HepG2 (cell line): ENCODE measurements around the gene UBE2D4. TPM values are rescaled to one million over a fixed set of nuclear protein-coding genes. Genes with fewer than 3 reads are reported as not detected.

ENCODE experiments used
- ETV5 ChIP-seq: IDR thresholded peaks from 2 replicates; pipeline ENCODE4 v1.6.1; 2018; ENCODE audit warnings: missing biosample characterization, missing genetic modification reagents, inconsistent platforms, borderline replicate concordance
- HOXD1 ChIP-seq: sonication (generic); formaldehyde crosslinking; IDR thresholded peaks from 2 replicates; pipeline ENCODE4 v1.5.0; 2020; ENCODE audit warnings: missing genetic modification reagents
- MTA3 ChIP-seq: sonication (generic); formaldehyde crosslinking; IDR thresholded peaks from 2 replicates; pipeline ENCODE4 v1.4.0; 2020; ENCODE audit warnings: missing genetic modification reagents
- NCOA1 ChIP-seq: sonication (generic); formaldehyde crosslinking; IDR thresholded peaks from 2 replicates; pipeline ENCODE4 v1.9.0; 2021; ENCODE audit warnings: missing genetic modification reagents
- PTBP1 ChIP-seq: fragments of 200-400 bp; formaldehyde crosslinking; IDR thresholded peaks from 2 replicates; pipeline ENCODE4 v1.6.1; 2018; ENCODE audit warnings: low read length, low read depth; ENCODE audit not compliant: poor library complexity, severe bottlenecking
- RFX1 ChIP-seq: fragments of 450-650 bp; IDR thresholded peaks from 2 replicates; pipeline ENCODE4 v1.6.1; 2017
- RXRA ChIP-seq: sonication (generic); formaldehyde crosslinking; IDR thresholded peaks from 2 replicates; pipeline ENCODE4 v1.5.1; 2020; ENCODE audit warnings: missing genetic modification reagents
- SMAD9 ChIP-seq: sonication (generic); formaldehyde crosslinking; IDR thresholded peaks from 2 replicates; pipeline ENCODE4 v1.5.1; 2020; ENCODE audit warnings: mild to moderate bottlenecking, missing genetic modification reagents
- SMARCE1 ChIP-seq: fragments of 450-650 bp; IDR thresholded peaks from 2 replicates; pipeline ENCODE4 v1.6.1; 2017; ENCODE audit warnings: borderline replicate concordance
- SOX13 ChIP-seq, 3 experiments: fragments of 450-650 bp in 1 of 3; sonication (generic) in 1 of 3; formaldehyde crosslinking in 1 of 3; IDR thresholded peaks in 2 of 3; conservative IDR thresholded peaks in 1 of 3; 2 replicates each; pipeline versions ENCODE4 v1.5.0 to v1.6.1; 2016 to 2020; ENCODE audit warnings: antibody characterized with exemption in 1 of 3, mild to moderate bottlenecking in 1 of 3, missing compliant biosample characterization in 1 of 3, missing genetic modification reagents in 1 of 3, moderate library complexity in 1 of 3
- TAF1 ChIP-seq: sonication (generic); formaldehyde crosslinking; IDR thresholded peaks from 2 replicates; pipeline ENCODE4 v1.4.0; 2020; ENCODE audit warnings: missing genetic modification reagents
- TEF ChIP-seq: sonication (generic); formaldehyde crosslinking; IDR thresholded peaks from 2 replicates; pipeline ENCODE4 v1.5.0; 2020; ENCODE audit warnings: missing genetic modification reagents
- ZFAT ChIP-seq: sonication (generic); formaldehyde crosslinking; conservative IDR thresholded peaks from 2 replicates; pipeline ENCODE4 v1.8.1; 2023; ENCODE audit warnings: missing genetic modification reagents, inconsistent platforms
- ZNF101 ChIP-seq: sonication (generic); formaldehyde crosslinking; IDR thresholded peaks from 2 replicates; pipeline ENCODE4 v1.4.0; 2020; ENCODE audit warnings: mild to moderate bottlenecking, low read depth, missing genetic modification reagents, borderline replicate concordance
- ZNF121 ChIP-seq: sonication (generic); formaldehyde crosslinking; IDR thresholded peaks from 2 replicates; pipeline ENCODE4 v1.5.0; 2020; ENCODE audit warnings: mild to moderate bottlenecking, missing genetic modification reagents
- ZNF136 ChIP-seq: sonication (generic); formaldehyde crosslinking; IDR thresholded peaks from 2 replicates; pipeline ENCODE4 v1.8.1; 2022; ENCODE audit warnings: low read depth, mild to moderate bottlenecking, moderate library complexity, missing genetic modification reagents
- ZNF276 ChIP-seq: sonication (generic); formaldehyde crosslinking; IDR thresholded peaks from 2 replicates; pipeline ENCODE4 v1.4.0; 2020; ENCODE audit warnings: mild to moderate bottlenecking, low read depth, missing genetic modification reagents
- ZNF331 ChIP-seq: sonication (generic); formaldehyde crosslinking; IDR thresholded peaks from 2 replicates; pipeline ENCODE4 v1.4.0; 2020; ENCODE audit warnings: missing genetic modification reagents
- ZNF362 ChIP-seq: sonication (generic); formaldehyde crosslinking; IDR thresholded peaks from 2 replicates; pipeline ENCODE4 v1.4.0; 2020; ENCODE audit warnings: missing genetic modification reagents, mild to moderate bottlenecking, borderline replicate concordance
- ZNF468 ChIP-seq: sonication (generic); formaldehyde crosslinking; IDR thresholded peaks from 2 replicates; pipeline ENCODE4 v1.8.0; 2022; ENCODE audit warnings: mild to moderate bottlenecking, moderate library complexity, missing genetic modification reagents
- ZNF547 ChIP-seq: sonication (generic); formaldehyde crosslinking; IDR thresholded peaks from 2 replicates; pipeline ENCODE4 v1.5.1; 2020; ENCODE audit warnings: mild to moderate bottlenecking, missing genetic modification reagents
- ZNF652 ChIP-seq: IDR thresholded peaks from 2 replicates; pipeline ENCODE4 v1.6.1; 2016; ENCODE audit warnings: low read depth, borderline replicate concordance
- ZNF674 ChIP-seq: sonication (generic); formaldehyde crosslinking; IDR thresholded peaks from 2 replicates; pipeline ENCODE4 v1.5.0; 2020; ENCODE audit warnings: low read depth, mild to moderate bottlenecking, missing genetic modification reagents
- ZNF766 ChIP-seq: sonication (generic); formaldehyde crosslinking; IDR thresholded peaks from 2 replicates; pipeline ENCODE4 v1.5.0; 2020; ENCODE audit warnings: missing genetic modification reagents, borderline replicate concordance
- ZNF777 ChIP-seq: sonication (generic); formaldehyde crosslinking; IDR thresholded peaks from 2 replicates; pipeline ENCODE4 v1.4.0; 2020; ENCODE audit warnings: missing genetic modification reagents
- ZSCAN22 ChIP-seq: sonication (generic); formaldehyde crosslinking; IDR thresholded peaks from 2 replicates; pipeline ENCODE4 v1.4.0; 2020; ENCODE audit warnings: mild to moderate bottlenecking, missing genetic modification reagents
- polyA plus RNA-seq, 8 experiments: library from polyadenylated mRNA; depleted of rRNA in 3 of 8; stranded (reverse) in 7 of 8; unstranded in 1 of 8; fragments of >200 nt; fragmentation: Illumina TruSeq in 4 of 8; extraction: Trizol in 4 of 8; gene quantifications; 2 replicates each; pipeline versions ENCODE4 v1.2.1 to v1.2.3, GENCODE V29; 2011 to 2016; ENCODE audit warnings: low read depth in 4 of 8, missing spikeins in 1 of 8, mixed read lengths in 1 of 8; ENCODE audit not compliant: insufficient read depth in 1 of 8
- total RNA-seq, 5 experiments: library from RNA; depleted of rRNA; stranded (reverse); fragments of >200 nt; fragmentation: Illumina TruSeq; extraction: Trizol; gene quantifications; 2 replicates each; pipeline ENCODE4 v1.2.3, GENCODE V29; 2016; ENCODE audit warnings: low read depth in 1 of 5

Gene UBE2D4
- total and polyA plus RNA-seq, 2 of the 13 experiments (the other 11 are each of a cell fraction or from before 2014, with no cell fraction given): 9.9 to 16.0 TPM

- TF ChIP-seq RXRA (CRISPR knock-in tag) (no peak), ZNF652 (no peak), SMAD9 (CRISPR knock-in tag) (no peak), NCOA1 (CRISPR knock-in tag) (no peak), ZNF777 (CRISPR knock-in tag) (0 out of 2 replicates have a peak, but pooled peaks have one; percentile 20), HOXD1 (CRISPR knock-in tag) (peak; percentile 35; the same call in 1 of the 2 replicates), SMARCE1 (no peak), ETV5 (CRISPR knock-in tag) (no peak), TAF1 (CRISPR knock-in tag) (no peak), ZSCAN22 (CRISPR knock-in tag) (no peak), ZNF547 (CRISPR knock-in tag) (no peak), PTBP1 (no peak), ZNF136 (no peak), SOX13 (IDR thresholded peaks at IDR 0.05) (no peak), SOX13 (CRISPR knock-in tag; conservative IDR thresholded peaks at IDR 0.05 in 1 of 2, IDR thresholded peaks at IDR 0.05 in 1 of 2) (no peak), RFX1 (no peak), ZFAT (CRISPR knock-in tag) (no peak), ZNF766 (no peak), ZNF101 (no peak), ZNF331 (CRISPR knock-in tag) (no peak), TEF (CRISPR knock-in tag) (0 out of 2 replicates have a peak, but pooled peaks have one; percentile 19), ZNF276 (CRISPR knock-in tag) (no peak), ZNF121 (CRISPR knock-in tag) (no peak), ZNF674 (CRISPR knock-in tag) (no peak), ZNF362 (CRISPR knock-in tag) (no peak), MTA3 (CRISPR knock-in tag) (no peak), ZNF468 (no peak)
Measured at GRCh38 chr7:43906331-43907010, 19.8 kb upstream of the UBE2D4 start, which contains the start of gene URGCP (continued).
